ENCODE measurements around the gene TAS2R60. TPM values are rescaled to one million over a fixed set of nuclear protein-coding genes. Genes with fewer than 3 reads are reported as not detected.
A peak's percentile ranks its signal among the peaks of the same experiment; 100 is the strongest.

Gene TAS2R60
- total and polyA plus RNA-seq, 2 experiments from 2014 or later: 0.37 to 4.0 TPM

GRCh38 chr7:143408686-143409561 lies 34.3 kb upstream of the TAS2R60 start, which contains the start of gene EPHA1:
Gene EPHA1 (minus strand): TSS chr7:143408856. CDS start chr7:143408805, 51 bp downstream.
- H3K4me2 ChIP-seq: peak within 1 kb of the TSS; percentile 97
- H3K27me3 Mint-ChIP-seq (ENCODE audit: insufficient read depth, low read depth, poor library complexity): peaks cover 34% of the 10 kb centered on the region
- peaks cover 80% of the 10 kb centered on the region for H3K4me1 ChIP-seq (ENCODE audit: insufficient read depth)
- H3K9me2 ChIP-seq (ENCODE audit: insufficient read depth): no peaks in the 10 kb centered on the region
- H3K4me3 ChIP-seq: peak within 1 kb of the TSS; percentile 95
- DNase-seq (ENCODE audit: low spot score) (peak; percentile 97), ATAC-seq (peak; percentile 78)
- peaks cover 35% of the 10 kb centered on the region for H3K36me3 Mint-ChIP-seq (ENCODE audit: low read depth)
- H3K79me2 ChIP-seq (replicated peaks; ENCODE audit: insufficient read depth): peaks cover 48% of the 10 kb centered on the region
- no peaks in the 10 kb centered on the region; the same call in 2 of the 3 replicates for H3K9me3 Mint-ChIP-seq
- H2AFZ ChIP-seq: peak within 1 kb of the TSS; percentile 35; the same call in 1 of the 2 replicates
- H4K20me1 ChIP-seq (replicated peaks; ENCODE audit: insufficient read depth): peaks cover 2% of the 10 kb centered on the region; the same call in 1 of the 2 replicates
- H3K27me3 ChIP-seq (ENCODE audit: insufficient read depth): no peaks in the 10 kb centered on the region
- peak within 1 kb of the TSS; percentile 96 for H3K27ac Mint-ChIP-seq
- TF ChIP-seq ZNF114 (CRISPR knock-in tag; IDR thresholded peaks at IDR 0.05) (no peak), EZH2 (IDR thresholded peaks at IDR 0.05; ENCODE audit: low read depth, unreplicated experiment) (no peak), STAT1 (IDR thresholded peaks at IDR 0.05; ENCODE audit: unreplicated experiment) (no peak), CREB1 (CRISPR knock-in tag; IDR thresholded peaks at IDR 0.05; ENCODE audit: low read depth) (no peak), JUNB (IDR thresholded peaks at IDR 0.05; ENCODE audit: unreplicated experiment) (no peak), ZNF331 (CRISPR knock-in tag; IDR thresholded peaks at IDR 0.05; ENCODE audit: low read depth) (no peak), CTCF (conservative IDR thresholded peaks at IDR 0.05; ENCODE audit: low read depth in 2 of 2) (peak; percentile 56 to 65), ETS1 (IDR thresholded peaks at IDR 0.05) (no peak), POLR2AphosphoS5 (IDR thresholded peaks at IDR 0.05; ENCODE audit: low read depth) (peak; percentile 68), EZH2phosphoT487 (IDR thresholded peaks at IDR 0.05; ENCODE audit: unreplicated experiment) (no peak), NANOG (IDR thresholded peaks at IDR 0.05; ENCODE audit: borderline replicate concordance) (no peak), ZNF462 (CRISPR knock-in tag; IDR thresholded peaks at IDR 0.05) (no peak), REST (IDR thresholded peaks at IDR 0.05; ENCODE audit: unreplicated experiment) (no peak)
- H3K27ac ChIP-seq (ENCODE audit: low read depth): peak within 1 kb of the TSS; percentile 87
- H3K4me1 Mint-ChIP-seq: peaks cover 83% of the 10 kb centered on the region
- H3K4me3 Mint-ChIP-seq: peak within 1 kb of the TSS; percentile 95
- H3F3A ChIP-seq (replicated peaks; ENCODE audit: low read depth): peaks cover 8% of the 10 kb centered on the region
- peaks cover 4% of the 10 kb centered on the region for H3K36me3 ChIP-seq (ENCODE audit: insufficient read depth)
